Dedifferentiated amniotic fluid mesenchymal stem cell (primary cell): ENCODE data around the gene EFCAB11.

Experiments
- DNase-seq: peaks from one replicate; pipeline ENCODE4 v3.0.0-alpha.2; 2016; ENCODE audit errors: extremely low spot score

The EFCAB11 gene

GRCh38 chr14:89954070-89955021 is at the start of gene EFCAB11:
EFCAB11 (minus strand) TSS chr14:89954730; CDS start chr14:89954660, 70 bp downstream.
- DNase-seq, result peak; percentile 99

GRCh38 chr14:90003526-90004307 is 49.2 kb upstream of the EFCAB11 start:
- DNase-seq, result no peak

- no peak for DNase-seq
Measured at GRCh38 chr14:90000935-90001334, 46.4 kb upstream of the EFCAB11 start.

GRCh38 chr14:89996963-89997362 is 42.4 kb upstream of the EFCAB11 start:
- DNase-seq, result no peak

- DNase-seq, result no peak
Measured at GRCh38 chr14:89992273-89992672, 37.7 kb upstream of the EFCAB11 start.

GRCh38 chr14:89990623-89991275 is 36.2 kb upstream of the EFCAB11 start:
- DNase-seq, result no peak

- DNase-seq, result no peak
Measured at GRCh38 chr14:89990218-89990617, 35.7 kb upstream of the EFCAB11 start.

- DNase-seq, result no peak
Measured at GRCh38 chr14:89988787-89989186, 34.3 kb upstream of the EFCAB11 start.

GRCh38 chr14:89987161-89987475 is 32.6 kb upstream of the EFCAB11 start:
- DNase-seq, result no peak

GRCh38 chr14:89986462-89987160 is 32.1 kb upstream of the EFCAB11 start:
- no peak for DNase-seq

- no peak for DNase-seq
Measured at GRCh38 chr14:89983375-89983774, 28.8 kb upstream of the EFCAB11 start.

- DNase-seq, result no peak
Measured at GRCh38 chr14:89978656-89979055, 24.1 kb upstream of the EFCAB11 start.

- no peak for DNase-seq
Measured at GRCh38 chr14:89977668-89978067, 23.1 kb upstream of the EFCAB11 start.

GRCh38 chr14:89973234-89973823 is 18.8 kb upstream of the EFCAB11 start:
- DNase-seq, result peak; percentile 62

- no peak for DNase-seq
Measured at GRCh38 chr14:89965839-89966238, 11.3 kb upstream of the EFCAB11 start.

- DNase-seq, result no peak
Measured at GRCh38 chr14:89963288-89963978, 8.9 kb upstream of the EFCAB11 start.

GRCh38 chr14:89960914-89961313 is 6.4 kb upstream of the EFCAB11 start:
- no peak for DNase-seq

- no peak for DNase-seq
Measured at GRCh38 chr14:89959853-89960445, 5.4 kb upstream of the EFCAB11 start.

GRCh38 chr14:89958966-89959365 is 4.4 kb upstream of the EFCAB11 start:
- no peak for DNase-seq

- no peak for DNase-seq
Measured at GRCh38 chr14:89957791-89958190, 3.3 kb upstream of the EFCAB11 start.
